Measurements from ENCODE around the gene ABHD8. TPM values are rescaled to one million over a fixed set of nuclear protein-coding genes. Genes with fewer than 3 reads are reported as not detected.
A peak's percentile ranks its signal among the peaks of the same experiment; 100 is the strongest.

Gene ABHD8
- total RNA-seq, 5 donors from 2014 or later (not counting 1 experiment from before 2014, with no cell fraction given) = 5.3 to 12.4 (median 11.3) TPM

- no peak for DNase-seq
- H3K4me3 ChIP-seq (ENCODE audit: control insufficient read depth in 1 of 2, extremely low read depth in 1 of 2, low read length in 1 of 2) = no peak overlapping the region
- Mint-ChIP-seq H3K9me3 (no peaks in the 10 kb centered on the region), H3K36me3 (peaks cover 14% of the 10 kb centered on the region), H3K4me3 (peak overlapping the region in 1 of 3 donors; percentile 96), H3K27ac (no peak overlapping the region), H3K27me3 (no peaks in the 10 kb centered on the region), H3K4me1 (peaks cover 32 to 37% (median 34%) of the 10 kb centered on the region in 3 donors)
- peaks cover 10 to 34% of the 10 kb centered on the region in 2 donors for H3K36me3 ChIP-seq (ENCODE audit: control insufficient read depth in 2 of 2, extremely low read depth in 1 of 2, insufficient read depth in 1 of 2, low read length in 1 of 2)
- POLR2A ChIA-PET = interaction anchor here (0.5 to 0.6 kb wide), 2 partner anchors 25 to 122 kb away, joined by 3 read pairs; no protein-coding TSS in a partner anchor
- no peak for ATAC-seq (replicated peaks in 1 of 4)
- H3K9me3 ChIP-seq = no peaks in the 10 kb centered on the region
- H3K27me3 ChIP-seq (replicated peaks in 1 of 2; ENCODE audit: control insufficient read depth in 2 of 2, extremely low read depth in 1 of 2, insufficient read depth in 2 of 2, low read length in 1 of 2) = no peaks in the 10 kb centered on the region
- CTCF ChIA-PET = interaction anchor here in 1 of 2 donors (0.6 kb wide), 2 partner anchors 28 to 649 kb away, joined by 5 to 9 read pairs; no protein-coding TSS in a partner anchor
- WGBS (ENCODE audit: insufficient coverage) = 96% methylated on average over 17 of the region's 20 CpGs
- H3K27ac ChIP-seq (ENCODE audit: low read length) = no peak overlapping the region
- H3K4me1 ChIP-seq (ENCODE audit: control insufficient read depth in 1 of 2, extremely low read depth in 1 of 2, insufficient read depth in 2 of 2, low read length in 2 of 2) = peaks cover 6 to 38% of the 10 kb centered on the region in 2 experiments
Observed at GRCh38 chr19:17312189-17313113, 9.2 kb upstream of the ABHD8 start.

- DNase-seq (no peak), ATAC-seq (replicated peaks in 1 of 4) (no peak)
- Mint-ChIP-seq H3K9me3 (no peaks in the 10 kb centered on the region), H3K4me1 (peaks cover 32 to 40% (median 38%) of the 10 kb centered on the region in 3 donors), H3K36me3 (peaks cover 14% of the 10 kb centered on the region), H3K4me3 (peak overlapping the region; percentile 41 to 96 (median 60)), H3K27me3 (no peaks in the 10 kb centered on the region), H3K27ac (peak overlapping the region in 1 of 2 donors; percentile 44)
- 92% methylated on average over 10 of the region's 11 CpGs for WGBS (ENCODE audit: insufficient coverage)
- Histone ChIP-seq H3K4me1 (ENCODE audit: control insufficient read depth in 1 of 2, extremely low read depth in 1 of 2, insufficient read depth in 2 of 2, low read length in 2 of 2) (peaks cover 6 to 41% of the 10 kb centered on the region in 2 experiments), H3K36me3 (ENCODE audit: control insufficient read depth in 2 of 2, extremely low read depth in 1 of 2, insufficient read depth in 1 of 2, low read length in 1 of 2) (peaks cover 10 to 34% of the 10 kb centered on the region in 2 donors), H3K27me3 (replicated peaks in 1 of 2; ENCODE audit: control insufficient read depth in 2 of 2, extremely low read depth in 1 of 2, insufficient read depth in 2 of 2, low read length in 1 of 2) (no peaks in the 10 kb centered on the region), H3K9me3 (no peaks in the 10 kb centered on the region), H3K4me3 (ENCODE audit: control insufficient read depth in 1 of 2, extremely low read depth in 1 of 2, low read length in 1 of 2) (no peak overlapping the region), H3K27ac (ENCODE audit: low read length) (no peak overlapping the region)
- ChIA-PET POLR2A (no interaction called here), CTCF (interaction anchor here in 1 of 2 donors (0.5 to 0.6 kb wide), 2 partner anchors 15 to 27 kb away, joined by 7 to 9 read pairs; no protein-coding TSS in a partner anchor)
Observed at GRCh38 chr19:17311455-17312188, 8.4 kb upstream of the ABHD8 start.

- peaks cover 6 to 54% of the 10 kb centered on the region in 2 experiments for H3K4me1 ChIP-seq (ENCODE audit: control insufficient read depth in 1 of 2, extremely low read depth in 1 of 2, insufficient read depth in 2 of 2, low read length in 2 of 2)
Observed at GRCh38 chr19:17309965-17310461, 6.8 kb upstream of the ABHD8 start.

GRCh38 chr19:17309198-17309964, 6.2 kb upstream of the ABHD8 start, which contains the start of gene DDA1:
Gene DDA1, plus strand, starts transcription at chr19:17309563. Its CDS starts 92 bp downstream, at chr19:17309655.
- Mint-ChIP-seq H3K27ac (peak within 1 kb of the TSS; percentile 91 to 94), H3K9me3 (no peaks in the 10 kb centered on the region), H3K4me1 (peaks cover 41 to 51% (median 51%) of the 10 kb centered on the region in 3 donors), H3K36me3 (peaks cover 4% of the 10 kb centered on the region), H3K27me3 (no peaks in the 10 kb centered on the region), H3K4me3 (peak within 1 kb of the TSS; percentile 93 to 98 (median 96))
- ChIA-PET POLR2A (interaction anchor here (0.5 to 1.2 kb wide), 9 partner anchors 19 to 747 kb away, joined by 3 to 8 read pairs (median 3); partner anchors contain the start of genes BABAM1 (in 2 of the 2) and MVB12A (in 1 of the 2)), CTCF (interaction anchor here in 1 of 2 donors (0.6 to 1.6 kb wide), 11 partner anchors 9 to 647 kb away, joined by 3 to 20 read pairs (median 5); partner anchors contain the start of genes BABAM1, BST2 and MVB12A)
- Histone ChIP-seq H3K9me3 (no peaks in the 10 kb centered on the region), H3K27ac (ENCODE audit: low read length) (peak within 1 kb of the TSS; percentile 52), H3K4me3 (ENCODE audit: control insufficient read depth in 1 of 2, extremely low read depth in 1 of 2, low read length in 1 of 2) (peak within 1 kb of the TSS; percentile 62 to 75), H3K27me3 (replicated peaks in 1 of 2; ENCODE audit: control insufficient read depth in 2 of 2, extremely low read depth in 1 of 2, insufficient read depth in 2 of 2, low read length in 1 of 2) (no peaks in the 10 kb centered on the region), H3K4me1 (ENCODE audit: control insufficient read depth in 1 of 2, extremely low read depth in 1 of 2, insufficient read depth in 2 of 2, low read length in 2 of 2) (peaks cover 6 to 60% of the 10 kb centered on the region in 2 experiments), H3K36me3 (ENCODE audit: control insufficient read depth in 2 of 2, extremely low read depth in 1 of 2, insufficient read depth in 1 of 2, low read length in 1 of 2) (peaks cover 6 to 21% of the 10 kb centered on the region in 2 donors)
- WGBS (ENCODE audit: insufficient coverage) = 0% methylated on average over 29 of the region's 46 CpGs
- ATAC-seq (replicated peaks in 1 of 4) (peak; percentile 84 to 87 (median 86)), DNase-seq (peak; percentile 92 to 100 (median 99))

More at GRCh38 chr19:17309965-17310461, 6.8 kb upstream of the ABHD8 start:
- Mint-ChIP-seq H3K27me3 (no peaks in the 10 kb centered on the region), H3K36me3 (peaks cover 4% of the 10 kb centered on the region), H3K4me1 (peaks cover 36 to 47% (median 45%) of the 10 kb centered on the region in 3 donors), H3K27ac (peak overlapping the region; percentile 91 to 94), H3K9me3 (no peaks in the 10 kb centered on the region), H3K4me3 (peak overlapping the region; percentile 93 to 98 (median 96))
- CTCF ChIA-PET = interaction anchor here in 1 of 2 donors (1.2 to 1.6 kb wide), 4 partner anchors 23 to 79 kb away, joined by 3 to 20 read pairs (median 5); partner anchors contain the start of gene BABAM1
- no peak for ATAC-seq (replicated peaks in 1 of 4)
- WGBS (ENCODE audit: insufficient coverage) = 14% methylated on average over 10 of the region's 23 CpGs
- Histone ChIP-seq H3K36me3 (ENCODE audit: control insufficient read depth in 2 of 2, extremely low read depth in 1 of 2, insufficient read depth in 1 of 2, low read length in 1 of 2) (peaks cover 10 to 26% of the 10 kb centered on the region in 2 donors), H3K27ac (ENCODE audit: low read length) (peak overlapping the region; percentile 52), H3K27me3 (replicated peaks in 1 of 2; ENCODE audit: control insufficient read depth in 2 of 2, extremely low read depth in 1 of 2, insufficient read depth in 2 of 2, low read length in 1 of 2) (no peaks in the 10 kb centered on the region), H3K4me3 (ENCODE audit: control insufficient read depth in 1 of 2, extremely low read depth in 1 of 2, low read length in 1 of 2) (peak overlapping the region; percentile 62 to 75), H3K9me3 (no peaks in the 10 kb centered on the region)
- DNase-seq = peak in 5 of 35 experiments; percentile 14 to 33 (median 18)
- POLR2A ChIA-PET = interaction anchor here (0.6 to 1.2 kb wide), 3 partner anchors 43 to 110 kb away, joined by 3 to 4 read pairs (median 3); partner anchors contain the start of genes BABAM1 (in 2 of the 2) and MVB12A (in 1 of the 2)

- Mint-ChIP-seq H3K9me3 (no peaks in the 10 kb centered on the region), H3K36me3 (peaks cover 4% of the 10 kb centered on the region), H3K27ac (peak overlapping the region in 1 of 2 donors; percentile 36), H3K4me1 (peaks cover 48 to 59% (median 57%) of the 10 kb centered on the region in 3 donors), H3K27me3 (no peaks in the 10 kb centered on the region), H3K4me3 (peak overlapping the region; percentile 49 to 89 (median 80))
- H3K9me3 ChIP-seq = no peaks in the 10 kb centered on the region
- H3K27me3 ChIP-seq (replicated peaks in 1 of 2; ENCODE audit: control insufficient read depth in 2 of 2, extremely low read depth in 1 of 2, insufficient read depth in 2 of 2, low read length in 1 of 2) = no peaks in the 10 kb centered on the region
- no peak overlapping the region for H3K4me3 ChIP-seq (ENCODE audit: control insufficient read depth in 1 of 2, extremely low read depth in 1 of 2, low read length in 1 of 2)
- ATAC-seq (replicated peaks in 1 of 4) = no peak
- POLR2A ChIA-PET = interaction anchor here in 1 of 2 donors (1.1 kb wide), 1 partner anchor 41 kb away, joined by 6 read pairs; the partner anchor contains the start of gene BABAM1
- DNase-seq = no peak
- H3K27ac ChIP-seq (ENCODE audit: low read length) = no peak overlapping the region
- H3K4me1 ChIP-seq (ENCODE audit: control insufficient read depth in 1 of 2, extremely low read depth in 1 of 2, insufficient read depth in 2 of 2, low read length in 2 of 2) = peaks cover 6 to 72% of the 10 kb centered on the region in 2 experiments
- peaks cover 0 to 12% of the 10 kb centered on the region in 2 donors for H3K36me3 ChIP-seq (ENCODE audit: control insufficient read depth in 2 of 2, extremely low read depth in 1 of 2, insufficient read depth in 1 of 2, low read length in 1 of 2)
- CTCF ChIA-PET = interaction anchor here in 1 of 2 donors (0.6 to 0.8 kb wide), 2 partner anchors 41 to 96 kb away, joined by 3 read pairs; partner anchors contain the start of gene BABAM1
- 95% methylated on average over 7 of the region's 8 CpGs for WGBS (ENCODE audit: insufficient coverage)
Observed at GRCh38 chr19:17307876-17308377, 4.7 kb upstream of the ABHD8 start.
